PC-3 (cell line): ENCODE results near the gene ZNF689. TPM values are rescaled to one million over a fixed set of nuclear protein-coding genes. Genes with fewer than 3 reads are reported as not detected.

Source experiments
- ATAC-seq: fragments of 200-7000 bp; cut with Tn5 transposase; 2 replicates; pipeline ENCODE4 v1.9.1; 2020; ENCODE audit warnings: mild to moderate bottlenecking, moderate library complexity
- BruUV-seq: library from RNA; stranded (reverse); fragments of 400-500 nt; replicated peaks from 2 replicates; lab custom pipeline; 2021; lab: Mats Ljungman, UMichigan
- CTCF ChIA-PET: fragments of 300-600 bp; sonication (Branson Sonifier 250); formaldehyde crosslinking; loops from one replicate; lab custom pipeline; 2022; ENCODE audit warnings: antibody characterized with exemption; lab: Charles Lee
- POLR2A ChIA-PET: fragments of 300-600 bp; sonication (Branson Sonifier 250); formaldehyde crosslinking; loops from one replicate; lab custom pipeline; 2022; ENCODE audit warnings: antibody characterized with exemption; ENCODE audit not compliant: unreplicated experiment; lab: Charles Lee
- DNase-seq: peaks from one replicate; pipeline ENCODE4 v3.0.0-alpha.2; 2015
- H2AFZ ChIP-seq: fragments of 300-600 bp; sonication (generic); 2 replicates; pipeline ENCODE4 v1.6.0; 2016; ENCODE audit warnings: antibody characterized with exemption, low read length
- H3F3A ChIP-seq: fragments of 300-600 bp; sonication (generic); one replicate; pipeline ENCODE4 v1.6.0; 2017; ENCODE audit warnings: antibody characterized with exemption, low read length, control low read depth, mild to moderate bottlenecking; ENCODE audit not compliant: unreplicated experiment
- H3K27ac ChIP-seq: fragments of 300-600 bp; sonication (generic); 2 replicates; pipeline ENCODE4 v1.5.1; 2016; ENCODE audit warnings: mild to moderate bottlenecking, low read length
- H3K27me3 ChIP-seq: fragments of 300-600 bp; sonication (generic); 2 replicates; pipeline ENCODE4 v1.6.1; 2016; ENCODE audit warnings: low read length, mixed read lengths
- H3K36me3 ChIP-seq: fragments of 300-600 bp; sonication (generic); 2 replicates; pipeline ENCODE4 v1.6.1; 2016; ENCODE audit warnings: low read depth, mixed run types, low read length, mixed read lengths
- H3K4me1 ChIP-seq: fragments of 300-600 bp; sonication (generic); 2 replicates; pipeline ENCODE4 v1.5.1; 2016; ENCODE audit warnings: low read length; ENCODE audit not compliant: insufficient read depth
- H3K4me2 ChIP-seq: fragments of 300-600 bp; sonication (generic); 2 replicates; pipeline ENCODE4 v1.6.0; 2016; ENCODE audit warnings: low read length
- H3K4me3 ChIP-seq: fragments of 300-600 bp; sonication (generic); 2 replicates; pipeline ENCODE4 v1.5.1; 2016; ENCODE audit warnings: mild to moderate bottlenecking, low read length, mixed read lengths
- H3K79me2 ChIP-seq: fragments of 300-600 bp; sonication (generic); 2 replicates; pipeline ENCODE4 v1.6.1; 2017; ENCODE audit warnings: low read length, mixed read lengths
- H3K9ac ChIP-seq: fragments of 300-600 bp; sonication (generic); 2 replicates; pipeline ENCODE4 v1.6.0; 2016; ENCODE audit warnings: mild to moderate bottlenecking, low read length
- H3K9me2 ChIP-seq: fragments of 300-600 bp; sonication (generic); replicated peaks from 2 replicates; pipeline ENCODE4 v1.6.1; 2016; ENCODE audit warnings: mixed run types, low read length, mixed read lengths
- H3K9me3 ChIP-seq: fragments of 300-600 bp; sonication (generic); 2 replicates; pipeline ENCODE4 v1.6.1; 2016; ENCODE audit warnings: low read length, mixed read lengths
- H4K20me1 ChIP-seq: fragments of 300-600 bp; sonication (generic); 2 replicates; pipeline ENCODE4 v1.6.1; 2016; ENCODE audit warnings: low read length, mixed read lengths
- EZH2 ChIP-seq: fragments of 300-600 bp; sonication (generic); IDR thresholded peaks from one replicate; pipeline ENCODE4 v1.6.1; 2017; ENCODE audit warnings: antibody characterized with exemption, mild to moderate bottlenecking, low read length; ENCODE audit not compliant: unreplicated experiment
- EZH2phosphoT487 ChIP-seq: fragments of 300-600 bp; sonication (generic); IDR thresholded peaks from 2 replicates; pipeline ENCODE4 v1.6.1; 2018; ENCODE audit warnings: mild to moderate bottlenecking, antibody characterized with exemption, low read length, borderline replicate concordance
- intact Hi-C: fragments of 100-400 bp; cut with micrococcal nuclease; formaldehyde crosslinking; loops from 2 replicates; pipeline ENCODE4 v1.9.0; 2023
- total RNA-seq: library from RNA; depleted of rRNA; stranded (reverse); fragments of >200 nt; gene quantifications from 2 replicates; pipeline ENCODE4 v1.2.3, GENCODE V29; 2014
- TF ChIP-seq, protein P1 (sequence below): fragments of 300-600 bp; sonication (generic); conservative IDR thresholded peaks from 2 replicates; pipeline ENCODE4 v1.5.1; 2017; ENCODE audit warnings: antibody characterized with exemption, low read depth, mild to moderate bottlenecking, low read length

The ZNF689 gene
- total RNA-seq, 1 experiment from 2014 or later: 6.0 TPM

DNA sequence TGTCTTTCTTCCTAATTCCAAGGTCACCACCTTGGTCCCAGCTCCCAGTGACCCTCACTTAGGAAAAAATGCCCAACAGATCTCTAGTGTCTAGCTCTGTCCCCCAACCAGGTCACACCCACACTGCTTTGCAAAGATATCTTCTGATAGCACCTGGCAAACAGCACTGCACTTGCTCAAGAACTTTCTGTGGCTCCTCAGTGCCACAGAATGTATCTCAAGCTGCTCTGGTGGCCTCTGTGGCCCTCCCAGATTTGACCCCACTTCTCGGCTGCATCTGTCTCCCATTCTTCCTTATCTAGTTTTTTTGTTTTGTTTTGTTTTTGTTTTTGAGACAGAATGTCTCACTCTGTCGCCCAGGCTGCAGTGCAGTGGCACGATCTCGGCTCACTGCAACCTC lies 43.7 kb downstream of the ZNF689 start:
- H3K27me3 ChIP-seq: no peaks in the 10 kb centered on the region
- peak overlapping the region; percentile 96 for H3K27ac ChIP-seq
- H3K4me2 ChIP-seq: no peak overlapping the region
- no peak overlapping the region for H2AFZ ChIP-seq
- no peaks in the 10 kb centered on the region for H3K79me2 ChIP-seq
- ATAC-seq (no peak), DNase-seq (no peak)
- no peaks in the 10 kb centered on the region for H3K36me3 ChIP-seq
- ChIA-PET POLR2A (no interaction called here), CTCF (no interaction called here)
- H3K4me1 ChIP-seq: peaks cover 34% of the 10 kb centered on the region
- H3K9ac ChIP-seq: peak overlapping the region; percentile 76
- H3F3A ChIP-seq: no peaks in the 10 kb centered on the region
- TF ChIP-seq EZH2phosphoT487 (no peak), EZH2 (no peak)
- TF ChIP-seq, protein P1, sequence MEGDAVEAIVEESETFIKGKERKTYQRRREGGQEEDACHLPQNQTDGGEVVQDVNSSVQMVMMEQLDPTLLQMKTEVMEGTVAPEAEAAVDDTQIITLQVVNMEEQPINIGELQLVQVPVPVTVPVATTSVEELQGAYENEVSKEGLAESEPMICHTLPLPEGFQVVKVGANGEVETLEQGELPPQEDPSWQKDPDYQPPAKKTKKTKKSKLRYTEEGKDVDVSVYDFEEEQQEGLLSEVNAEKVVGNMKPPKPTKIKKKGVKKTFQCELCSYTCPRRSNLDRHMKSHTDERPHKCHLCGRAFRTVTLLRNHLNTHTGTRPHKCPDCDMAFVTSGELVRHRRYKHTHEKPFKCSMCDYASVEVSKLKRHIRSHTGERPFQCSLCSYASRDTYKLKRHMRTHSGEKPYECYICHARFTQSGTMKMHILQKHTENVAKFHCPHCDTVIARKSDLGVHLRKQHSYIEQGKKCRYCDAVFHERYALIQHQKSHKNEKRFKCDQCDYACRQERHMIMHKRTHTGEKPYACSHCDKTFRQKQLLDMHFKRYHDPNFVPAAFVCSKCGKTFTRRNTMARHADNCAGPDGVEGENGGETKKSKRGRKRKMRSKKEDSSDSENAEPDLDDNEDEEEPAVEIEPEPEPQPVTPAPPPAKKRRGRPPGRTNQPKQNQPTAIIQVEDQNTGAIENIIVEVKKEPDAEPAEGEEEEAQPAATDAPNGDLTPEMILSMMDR: no peak
- no peak overlapping the region for H3K4me3 ChIP-seq
- H3K9me3 ChIP-seq: no peaks in the 10 kb centered on the region
- H4K20me1 ChIP-seq: no peaks in the 10 kb centered on the region
- no TSS peak for BruUV-seq
- intact Hi-C loops: no loop called here
- H3K9me2 ChIP-seq: no peaks in the 10 kb centered on the region

DNA sequence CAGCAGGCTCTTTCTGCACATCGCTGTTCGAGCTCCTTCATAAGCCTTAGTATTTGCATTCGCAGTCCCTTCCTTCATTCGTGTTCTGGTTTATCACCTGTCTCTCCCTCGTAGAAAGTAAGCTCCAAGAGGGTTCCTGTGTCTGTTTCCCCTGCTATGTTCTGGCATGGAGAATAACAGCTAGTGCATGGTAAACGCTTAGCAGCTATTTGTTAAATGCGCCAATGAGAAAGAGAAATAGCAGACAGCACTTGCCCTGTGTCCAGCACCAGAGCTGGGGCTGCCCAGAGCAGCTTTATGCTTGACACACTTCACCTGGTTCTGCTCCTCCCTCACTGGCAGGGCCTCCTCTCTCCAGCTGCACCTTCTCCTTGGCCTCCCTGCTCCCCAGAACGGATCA lies 44.2 kb downstream of the ZNF689 start:
- CTCF ChIA-PET: no interaction called here
- ATAC-seq (no peak), DNase-seq (no peak)
- POLR2A ChIA-PET: interaction anchor here (0.5 kb wide), 1 partner anchor 9 kb away, joined by 3 read pairs; no protein-coding TSS in a partner anchor
- BruUV-seq: no TSS peak
- H3K36me3 ChIP-seq: no peaks in the 10 kb centered on the region
- H3K9ac ChIP-seq: no peak overlapping the region
- no peaks in the 10 kb centered on the region for H3K9me3 ChIP-seq
- H3K79me2 ChIP-seq: no peaks in the 10 kb centered on the region
- no peak overlapping the region for H3K27ac ChIP-seq
- H3K27me3 ChIP-seq: no peaks in the 10 kb centered on the region
- no peak for TF ChIP-seq EZH2phosphoT487
- TF ChIP-seq EZH2: no peak
- TF ChIP-seq, protein P1: no peak
- H3F3A ChIP-seq: no peaks in the 10 kb centered on the region
- no peak overlapping the region for H3K4me2 ChIP-seq
- H2AFZ ChIP-seq: no peak overlapping the region
- H4K20me1 ChIP-seq: no peaks in the 10 kb centered on the region
- H3K9me2 ChIP-seq: no peaks in the 10 kb centered on the region
- intact Hi-C loops: no loop called here
- H3K4me3 ChIP-seq: no peak overlapping the region
- peaks cover 32% of the 10 kb centered on the region for H3K4me1 ChIP-seq

DNA sequence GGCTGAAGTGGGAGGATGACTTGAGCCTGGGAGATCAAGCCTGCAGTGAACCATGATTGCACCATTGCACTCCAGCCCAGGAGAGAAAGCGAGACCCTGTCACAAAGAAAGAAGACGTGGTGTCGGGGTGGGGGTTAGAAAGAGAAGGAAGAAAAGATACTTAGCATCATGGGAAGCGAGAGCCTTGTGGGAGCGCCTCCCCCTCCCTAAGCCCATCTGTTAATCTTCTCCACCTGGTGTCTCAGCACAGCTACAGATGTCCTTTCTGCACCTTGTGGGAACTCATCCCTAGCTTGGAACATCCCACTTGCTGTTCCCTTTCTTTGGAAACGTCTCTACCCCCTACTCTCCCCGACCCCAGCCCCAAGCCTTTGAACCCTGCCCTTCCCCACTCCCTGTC lies 44.7 kb downstream of the ZNF689 start:
- Histone ChIP-seq H3K4me1 (peaks cover 29% of the 10 kb centered on the region), H3K4me3 (no peak overlapping the region), H3K27ac (no peak overlapping the region), H3K36me3 (no peaks in the 10 kb centered on the region), H3K4me2 (no peak overlapping the region), H3F3A (no peaks in the 10 kb centered on the region), H3K9me2 (no peaks in the 10 kb centered on the region), H3K27me3 (no peaks in the 10 kb centered on the region), H4K20me1 (no peaks in the 10 kb centered on the region), H2AFZ (no peak overlapping the region), H3K9me3 (no peaks in the 10 kb centered on the region), H3K79me2 (no peaks in the 10 kb centered on the region), H3K9ac (no peak overlapping the region)
- no peak for TF ChIP-seq EZH2
- TF ChIP-seq, protein P1: no peak
- no peak for TF ChIP-seq EZH2phosphoT487
- ATAC-seq (no peak), DNase-seq (no peak)
- intact Hi-C loops: no loop called here
- no TSS peak for BruUV-seq
- ChIA-PET POLR2A (interaction anchor here (0.5 kb wide), 1 partner anchor 8 kb away, joined by 3 read pairs; no protein-coding TSS in a partner anchor), CTCF (no interaction called here)
